ENCODE data around the gene RUSC2.
"Not testable (repeated sequence)": the region's sequence is repeated elsewhere in the genome, so short reads cannot be mapped to it uniquely, and the experiment has no call there.

Gene RUSC2

GRCh38 chr9:35477211-35477855, 12.6 kb upstream of the RUSC2 start:
- H3K36me3 ChIP-seq (ENCODE audit: insufficient read depth, low read length); H3K9me3 ChIP-seq (replicated peaks; ENCODE audit: low read length); H3K4me2 ChIP-seq (ENCODE audit: low read length); H3K4me3 ChIP-seq (ENCODE audit: low read length); H3K27me3 ChIP-seq (ENCODE audit: control insufficient read depth, insufficient read depth, low read length); H3K9ac ChIP-seq (ENCODE audit: low read depth, low read length); H3K4me1 ChIP-seq (ENCODE audit: control insufficient read depth, insufficient read depth, low read length): not testable (repeated sequence)

- H3K27me3 ChIP-seq (ENCODE audit: control insufficient read depth, insufficient read depth, low read length): no peaks in the 10 kb centered on the region
- H3K9ac ChIP-seq (ENCODE audit: low read depth, low read length): no peak overlapping the region
- H3K36me3 ChIP-seq (ENCODE audit: insufficient read depth, low read length): no peaks in the 10 kb centered on the region
- no peak overlapping the region for H3K4me2 ChIP-seq (ENCODE audit: low read length)
- H3K9me3 ChIP-seq (replicated peaks; ENCODE audit: low read length): no peaks in the 10 kb centered on the region
- no peak overlapping the region for H3K4me3 ChIP-seq (ENCODE audit: low read length)
- no peaks in the 10 kb centered on the region for H3K4me1 ChIP-seq (ENCODE audit: control insufficient read depth, insufficient read depth, low read length)
Measured at GRCh38 chr9:35478871-35479270, 11.0 kb upstream of the RUSC2 start.

GRCh38 chr9:35481347-35481975, 8.4 kb upstream of the RUSC2 start:
- H3K36me3 ChIP-seq (ENCODE audit: insufficient read depth, low read length): no peaks in the 10 kb centered on the region
- no peak overlapping the region for H3K4me2 ChIP-seq (ENCODE audit: low read length)
- no peaks in the 10 kb centered on the region for H3K27me3 ChIP-seq (ENCODE audit: control insufficient read depth, insufficient read depth, low read length)
- H3K4me3 ChIP-seq (ENCODE audit: low read length): no peak overlapping the region
- H3K9me3 ChIP-seq (replicated peaks; ENCODE audit: low read length): no peaks in the 10 kb centered on the region
- H3K4me1 ChIP-seq (ENCODE audit: control insufficient read depth, insufficient read depth, low read length): peaks cover 8% of the 10 kb centered on the region
- H3K9ac ChIP-seq (ENCODE audit: low read depth, low read length): no peak overlapping the region

- H3K9ac ChIP-seq (ENCODE audit: low read depth, low read length): no peak overlapping the region
- H3K27me3 ChIP-seq (ENCODE audit: control insufficient read depth, insufficient read depth, low read length): no peaks in the 10 kb centered on the region
- no peaks in the 10 kb centered on the region for H3K9me3 ChIP-seq (replicated peaks; ENCODE audit: low read length)
- H3K36me3 ChIP-seq (ENCODE audit: insufficient read depth, low read length): no peaks in the 10 kb centered on the region
- H3K4me2 ChIP-seq (ENCODE audit: low read length): no peak overlapping the region
- H3K4me3 ChIP-seq (ENCODE audit: low read length): no peak overlapping the region
- peaks cover 12% of the 10 kb centered on the region for H3K4me1 ChIP-seq (ENCODE audit: control insufficient read depth, insufficient read depth, low read length)
Measured at GRCh38 chr9:35482071-35482470, 7.8 kb upstream of the RUSC2 start.

- Histone ChIP-seq H3K4me1 (ENCODE audit: control insufficient read depth, insufficient read depth, low read length) (peaks cover 22% of the 10 kb centered on the region), H3K4me2 (ENCODE audit: low read length) (no peak overlapping the region), H3K36me3 (ENCODE audit: insufficient read depth, low read length) (no peaks in the 10 kb centered on the region), H3K27me3 (ENCODE audit: control insufficient read depth, insufficient read depth, low read length) (no peaks in the 10 kb centered on the region), H3K9ac (ENCODE audit: low read depth, low read length) (no peak overlapping the region), H3K9me3 (replicated peaks; ENCODE audit: low read length) (no peaks in the 10 kb centered on the region), H3K4me3 (ENCODE audit: low read length) (no peak overlapping the region)
Measured at GRCh38 chr9:35484406-35484805, 5.5 kb upstream of the RUSC2 start.

GRCh38 chr9:35487081-35487480, 2.8 kb upstream of the RUSC2 start:
- Histone ChIP-seq H3K4me2 (ENCODE audit: low read length) (no peak overlapping the region), H3K4me3 (ENCODE audit: low read length) (no peak overlapping the region), H3K27me3 (ENCODE audit: control insufficient read depth, insufficient read depth, low read length) (no peaks in the 10 kb centered on the region), H3K9ac (ENCODE audit: low read depth, low read length) (no peak overlapping the region), H3K4me1 (ENCODE audit: control insufficient read depth, insufficient read depth, low read length) (peaks cover 22% of the 10 kb centered on the region), H3K36me3 (ENCODE audit: insufficient read depth, low read length) (no peaks in the 10 kb centered on the region), H3K9me3 (replicated peaks; ENCODE audit: low read length) (no peaks in the 10 kb centered on the region)

GRCh38 chr9:35488021-35488420, 1.9 kb upstream of the RUSC2 start:
- Histone ChIP-seq H3K36me3 (ENCODE audit: insufficient read depth, low read length) (no peaks in the 10 kb centered on the region), H3K9me3 (replicated peaks; ENCODE audit: low read length) (no peaks in the 10 kb centered on the region), H3K4me3 (ENCODE audit: low read length) (no peak overlapping the region), H3K4me1 (ENCODE audit: control insufficient read depth, insufficient read depth, low read length) (peaks cover 29% of the 10 kb centered on the region), H3K4me2 (ENCODE audit: low read length) (no peak overlapping the region), H3K9ac (ENCODE audit: low read depth, low read length) (no peak overlapping the region), H3K27me3 (ENCODE audit: control insufficient read depth, insufficient read depth, low read length) (no peaks in the 10 kb centered on the region)

GRCh38 chr9:35488566-35489312, 1.2 kb upstream of the RUSC2 start:
- H3K27me3 ChIP-seq (ENCODE audit: control insufficient read depth, insufficient read depth, low read length): no peaks in the 10 kb centered on the region
- H3K4me3 ChIP-seq (ENCODE audit: low read length): peak overlapping the region; percentile 94
- peaks cover 29% of the 10 kb centered on the region for H3K4me1 ChIP-seq (ENCODE audit: control insufficient read depth, insufficient read depth, low read length)
- H3K9me3 ChIP-seq (replicated peaks; ENCODE audit: low read length): no peaks in the 10 kb centered on the region
- peak overlapping the region; percentile 92 for H3K4me2 ChIP-seq (ENCODE audit: low read length)
- peak overlapping the region; percentile 94 for H3K9ac ChIP-seq (ENCODE audit: low read depth, low read length)
- H3K36me3 ChIP-seq (ENCODE audit: insufficient read depth, low read length): no peaks in the 10 kb centered on the region

- H3K4me2 ChIP-seq (ENCODE audit: low read length): peak overlapping the region; percentile 92
- peaks cover under 1% of the 10 kb centered on the region for H3K36me3 ChIP-seq (ENCODE audit: insufficient read depth, low read length)
- no peaks in the 10 kb centered on the region for H3K27me3 ChIP-seq (ENCODE audit: control insufficient read depth, insufficient read depth, low read length)
- H3K9ac ChIP-seq (ENCODE audit: low read depth, low read length): peak overlapping the region; percentile 94
- peak overlapping the region; percentile 94 for H3K4me3 ChIP-seq (ENCODE audit: low read length)
- H3K4me1 ChIP-seq (ENCODE audit: control insufficient read depth, insufficient read depth, low read length): peaks cover 21% of the 10 kb centered on the region
- H3K9me3 ChIP-seq (replicated peaks; ENCODE audit: low read length): no peaks in the 10 kb centered on the region
Measured at GRCh38 chr9:35490155-35490909, 421 bp downstream of the RUSC2 start.

- peaks cover 3% of the 10 kb centered on the region for H3K36me3 ChIP-seq (ENCODE audit: insufficient read depth, low read length)
- peak overlapping the region; percentile 94 for H3K9ac ChIP-seq (ENCODE audit: low read depth, low read length)
Measured at GRCh38 chr9:35490910-35491465, 1.1 kb downstream of the RUSC2 start.

GRCh38 chr9:35493119-35493518, 3.2 kb downstream of the RUSC2 start:
- not testable (repeated sequence) for H3K9me3 ChIP-seq (replicated peaks; ENCODE audit: low read length); H3K27me3 ChIP-seq (ENCODE audit: control insufficient read depth, insufficient read depth, low read length); H3K4me3 ChIP-seq (ENCODE audit: low read length)
- Histone ChIP-seq H3K36me3 (ENCODE audit: insufficient read depth, low read length) (peaks cover 21% of the 10 kb centered on the region), H3K4me2 (ENCODE audit: low read length) (peak overlapping the region; percentile 92), H3K4me1 (ENCODE audit: control insufficient read depth, insufficient read depth, low read length) (peaks cover 13% of the 10 kb centered on the region), H3K9ac (ENCODE audit: low read depth, low read length) (peak overlapping the region; percentile 45)

More at GRCh38 chr9:35490910-35491465, 1.1 kb downstream of the RUSC2 start:
- Histone ChIP-seq H3K27me3 (ENCODE audit: control insufficient read depth, insufficient read depth, low read length) (no peaks in the 10 kb centered on the region), H3K4me2 (ENCODE audit: low read length) (peak overlapping the region; percentile 92), H3K4me1 (ENCODE audit: control insufficient read depth, insufficient read depth, low read length) (peaks cover 21% of the 10 kb centered on the region), H3K9me3 (replicated peaks; ENCODE audit: low read length) (no peaks in the 10 kb centered on the region), H3K4me3 (ENCODE audit: low read length) (peak overlapping the region; percentile 94)

All from skeletal muscle satellite cell (primary cell).